SU-DHL-6 (cell line): ENCODE measurements around the gene RNGTT.

Experiments used
- H2AFZ ChIP-seq: fragments of 200-600 bp; sonication (generic); 2 replicates; pipeline ENCODE4 v1.6.1; 2014; ENCODE audit warnings: low read depth, mild to moderate bottlenecking, moderate library complexity, mixed read lengths, antibody characterized with exemption, low read length; ENCODE audit not compliant: severe bottlenecking
- H3F3A ChIP-seq: fragments of 200-600 bp; shearing (Covaris generic); 2 replicates; pipeline ENCODE4 v1.6.0; 2016; ENCODE audit warnings: antibody characterized with exemption, mild to moderate bottlenecking; ENCODE audit not compliant: insufficient read depth
- H3K27ac ChIP-seq: fragments of 200-600 bp; sonication (generic); 2 replicates; pipeline ENCODE4 v1.5.1; 2016; ENCODE audit warnings: low read depth, mild to moderate bottlenecking, low read length, moderate library complexity, mixed read lengths
- H3K27me3 ChIP-seq: fragments of 200-600 bp; sonication (generic), shearing (Covaris generic); 2 replicates; pipeline ENCODE4 v1.6.0; 2014; ENCODE audit warnings: mild to moderate bottlenecking, low read length
- H3K36me3 ChIP-seq: fragments of 200-600 bp; sonication (generic); 2 replicates; pipeline ENCODE4 v1.6.1; 2014; ENCODE audit warnings: mild to moderate bottlenecking, low read length, mixed read lengths
- H3K4me2 ChIP-seq: fragments of 300-600, 200-600 bp; shearing (Covaris generic), sonication (generic); 2 replicates; pipeline ENCODE4 v1.6.0; 2014; ENCODE audit warnings: low read length, low read depth, mild to moderate bottlenecking; ENCODE audit not compliant: poor library complexity, severe bottlenecking
- H3K4me3 ChIP-seq: fragments of 200-600 bp; sonication (generic); 2 replicates; pipeline ENCODE4 v1.5.1; 2014; ENCODE audit warnings: antibody characterized with exemption, low read length, mild to moderate bottlenecking, mixed read lengths; ENCODE audit not compliant: insufficient read depth, poor library complexity, severe bottlenecking
- H3K79me2 ChIP-seq: fragments of 200-600 bp; sonication (generic); 2 replicates; pipeline ENCODE4 v1.6.1; 2014; ENCODE audit warnings: mild to moderate bottlenecking, low read length, moderate library complexity; ENCODE audit not compliant: insufficient read depth
- H3K9ac ChIP-seq: fragments of 200-600 bp; sonication (generic); 2 replicates; pipeline ENCODE4 v1.7.0; 2014; ENCODE audit warnings: mild to moderate bottlenecking, low read length
- H3K9me2 ChIP-seq: fragments of 200-600 bp; sonication (generic); replicated peaks from 2 replicates; pipeline ENCODE4 v1.6.1; 2014; ENCODE audit warnings: low read length; ENCODE audit not compliant: insufficient read depth
- H3K9me3 ChIP-seq: fragments of 200-600 bp; sonication (generic); 2 replicates; pipeline ENCODE4 v1.6.1; 2014; ENCODE audit warnings: low read length, mixed read lengths; ENCODE audit not compliant: insufficient read depth
- H4K20me1 ChIP-seq: fragments of 200-600 bp; sonication (generic); 2 replicates; pipeline ENCODE4 v1.6.1; 2014; ENCODE audit warnings: low read depth, mild to moderate bottlenecking, antibody characterized with exemption, low read length, moderate library complexity, mixed read lengths
- EZH2phosphoT487 ChIP-seq: fragments of 200-600 bp; sonication (generic), shearing (Covaris generic); conservative IDR thresholded peaks from 2 replicates; pipeline ENCODE4 v1.6.1; 2018; ENCODE audit warnings: mild to moderate bottlenecking, antibody characterized with exemption, low read length, moderate library complexity, mixed read lengths
- TF ChIP-seq, protein P1 (sequence below): fragments of 200-600 bp; sonication (generic); IDR thresholded peaks from one replicate; pipeline ENCODE4 v1.5.1; 2017; ENCODE audit warnings: antibody characterized with exemption, mild to moderate bottlenecking, low read length, moderate library complexity; ENCODE audit not compliant: insufficient read depth, poor library complexity, severe bottlenecking

The RNGTT gene

DNA sequence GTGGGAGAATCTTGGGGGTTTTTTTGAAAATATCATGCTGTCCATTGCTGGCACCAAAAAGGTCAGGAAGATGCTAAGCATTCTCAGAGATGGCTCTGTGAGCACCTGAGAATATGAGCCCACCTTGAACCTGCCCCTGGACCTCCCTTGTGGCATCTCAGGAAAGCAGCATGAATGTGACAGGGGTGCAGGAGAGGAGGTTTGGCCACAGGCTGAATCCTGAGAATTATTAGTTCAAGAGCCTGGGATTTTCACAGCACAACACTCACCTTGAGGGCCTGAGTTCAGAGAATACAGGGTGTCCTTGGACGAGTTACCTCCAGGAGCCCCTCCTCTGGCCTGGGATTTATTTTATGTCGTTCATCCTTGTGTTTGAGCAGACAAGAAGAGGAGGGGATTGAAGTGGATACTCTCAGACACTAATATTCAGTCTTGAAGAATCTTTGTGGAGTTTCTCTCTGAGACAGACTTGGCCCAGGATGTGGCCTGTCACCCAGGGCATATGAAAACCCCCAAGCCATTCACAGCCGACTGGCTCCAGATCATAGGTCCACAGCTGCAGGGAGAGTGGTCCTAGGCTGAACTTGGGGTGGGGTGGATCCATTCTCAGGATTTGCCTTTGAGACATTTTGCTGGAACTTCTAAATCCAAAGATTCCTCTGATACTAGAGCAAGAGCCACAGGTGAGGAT is 390.8 kb downstream of the RNGTT start:
- Histone ChIP-seq H3K4me3 (no peak overlapping the region), H4K20me1 (no peaks in the 10 kb centered on the region), H3F3A (no peaks in the 10 kb centered on the region), H3K9me3 (peaks cover 15% of the 10 kb centered on the region; the same call in 1 of the 2 replicates), H3K9me2 (no peaks in the 10 kb centered on the region), H2AFZ (no peak overlapping the region), H3K36me3 (no peaks in the 10 kb centered on the region), H3K4me2 (no peak overlapping the region), H3K9ac (no peak overlapping the region), H3K79me2 (no peaks in the 10 kb centered on the region), H3K27me3 (no peaks in the 10 kb centered on the region), H3K27ac (no peak overlapping the region)
- no peak for TF ChIP-seq EZH2phosphoT487

DNA sequence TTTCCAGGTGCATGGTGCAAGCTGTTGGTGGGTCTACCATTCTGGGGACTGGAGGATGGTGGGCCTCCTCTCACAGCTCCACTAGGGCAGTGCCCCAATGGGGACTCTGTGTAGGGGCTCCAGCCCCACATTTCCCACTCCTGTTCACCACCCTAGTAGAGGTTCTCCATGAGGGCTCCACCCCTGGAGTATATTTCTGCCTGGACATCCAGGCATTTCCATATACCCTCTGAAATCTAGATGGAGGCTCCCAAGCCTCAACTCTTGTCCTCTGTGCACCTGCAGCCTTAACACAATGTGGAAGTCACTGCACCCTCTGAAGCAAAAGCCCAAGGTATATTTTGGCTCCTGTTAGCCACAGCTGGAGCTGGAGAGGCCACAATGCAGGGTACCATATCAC is 393.5 kb downstream of the RNGTT start:
- H3K79me2 ChIP-seq: no peaks in the 10 kb centered on the region
- no peaks in the 10 kb centered on the region for H3F3A ChIP-seq
- H3K9me3 ChIP-seq: peaks cover 15% of the 10 kb centered on the region; the same call in 1 of the 2 replicates
- H4K20me1 ChIP-seq: no peaks in the 10 kb centered on the region
- TF ChIP-seq, protein P1, sequence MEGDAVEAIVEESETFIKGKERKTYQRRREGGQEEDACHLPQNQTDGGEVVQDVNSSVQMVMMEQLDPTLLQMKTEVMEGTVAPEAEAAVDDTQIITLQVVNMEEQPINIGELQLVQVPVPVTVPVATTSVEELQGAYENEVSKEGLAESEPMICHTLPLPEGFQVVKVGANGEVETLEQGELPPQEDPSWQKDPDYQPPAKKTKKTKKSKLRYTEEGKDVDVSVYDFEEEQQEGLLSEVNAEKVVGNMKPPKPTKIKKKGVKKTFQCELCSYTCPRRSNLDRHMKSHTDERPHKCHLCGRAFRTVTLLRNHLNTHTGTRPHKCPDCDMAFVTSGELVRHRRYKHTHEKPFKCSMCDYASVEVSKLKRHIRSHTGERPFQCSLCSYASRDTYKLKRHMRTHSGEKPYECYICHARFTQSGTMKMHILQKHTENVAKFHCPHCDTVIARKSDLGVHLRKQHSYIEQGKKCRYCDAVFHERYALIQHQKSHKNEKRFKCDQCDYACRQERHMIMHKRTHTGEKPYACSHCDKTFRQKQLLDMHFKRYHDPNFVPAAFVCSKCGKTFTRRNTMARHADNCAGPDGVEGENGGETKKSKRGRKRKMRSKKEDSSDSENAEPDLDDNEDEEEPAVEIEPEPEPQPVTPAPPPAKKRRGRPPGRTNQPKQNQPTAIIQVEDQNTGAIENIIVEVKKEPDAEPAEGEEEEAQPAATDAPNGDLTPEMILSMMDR: no peak
- TF ChIP-seq EZH2phosphoT487: no peak
- H3K27me3 ChIP-seq: no peaks in the 10 kb centered on the region
- H3K27ac ChIP-seq: no peak overlapping the region
- H2AFZ ChIP-seq: no peak overlapping the region
- H3K9ac ChIP-seq: no peak overlapping the region
- no peak overlapping the region for H3K4me3 ChIP-seq
- no peaks in the 10 kb centered on the region for H3K36me3 ChIP-seq
- H3K4me2 ChIP-seq: no peak overlapping the region
- no peaks in the 10 kb centered on the region for H3K9me2 ChIP-seq

DNA sequence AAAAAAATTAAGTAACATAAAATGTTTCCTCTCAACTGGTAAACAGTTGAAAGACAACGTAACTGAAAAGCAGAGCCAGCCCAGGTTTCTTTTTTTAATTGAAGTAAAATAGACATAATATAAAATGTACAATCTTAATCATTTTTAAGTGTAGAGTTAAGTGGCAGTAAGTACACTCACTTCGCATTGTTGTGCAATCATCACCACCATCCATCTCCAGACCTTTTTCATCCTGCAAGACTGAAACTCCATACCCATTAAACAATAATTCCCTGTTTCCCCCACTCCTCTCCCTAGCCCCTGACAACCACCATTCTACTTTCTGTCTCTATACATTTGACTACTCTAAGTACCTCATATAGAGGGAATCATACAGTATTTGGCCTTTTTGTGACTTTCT is 395.7 kb downstream of the RNGTT start:
- Histone ChIP-seq H3K9me2 (no peaks in the 10 kb centered on the region), H3K27ac (no peak overlapping the region), H2AFZ (no peak overlapping the region), H3K79me2 (no peaks in the 10 kb centered on the region), H3K27me3 (no peaks in the 10 kb centered on the region), H3F3A (no peaks in the 10 kb centered on the region), H3K4me3 (no peak overlapping the region), H3K9ac (no peak overlapping the region), H3K4me2 (no peak overlapping the region), H3K36me3 (no peaks in the 10 kb centered on the region), H4K20me1 (no peaks in the 10 kb centered on the region), H3K9me3 (peaks cover 15% of the 10 kb centered on the region; the same call in 1 of the 2 replicates)
- TF ChIP-seq, protein P1: no peak
- TF ChIP-seq EZH2phosphoT487: no peak

DNA sequence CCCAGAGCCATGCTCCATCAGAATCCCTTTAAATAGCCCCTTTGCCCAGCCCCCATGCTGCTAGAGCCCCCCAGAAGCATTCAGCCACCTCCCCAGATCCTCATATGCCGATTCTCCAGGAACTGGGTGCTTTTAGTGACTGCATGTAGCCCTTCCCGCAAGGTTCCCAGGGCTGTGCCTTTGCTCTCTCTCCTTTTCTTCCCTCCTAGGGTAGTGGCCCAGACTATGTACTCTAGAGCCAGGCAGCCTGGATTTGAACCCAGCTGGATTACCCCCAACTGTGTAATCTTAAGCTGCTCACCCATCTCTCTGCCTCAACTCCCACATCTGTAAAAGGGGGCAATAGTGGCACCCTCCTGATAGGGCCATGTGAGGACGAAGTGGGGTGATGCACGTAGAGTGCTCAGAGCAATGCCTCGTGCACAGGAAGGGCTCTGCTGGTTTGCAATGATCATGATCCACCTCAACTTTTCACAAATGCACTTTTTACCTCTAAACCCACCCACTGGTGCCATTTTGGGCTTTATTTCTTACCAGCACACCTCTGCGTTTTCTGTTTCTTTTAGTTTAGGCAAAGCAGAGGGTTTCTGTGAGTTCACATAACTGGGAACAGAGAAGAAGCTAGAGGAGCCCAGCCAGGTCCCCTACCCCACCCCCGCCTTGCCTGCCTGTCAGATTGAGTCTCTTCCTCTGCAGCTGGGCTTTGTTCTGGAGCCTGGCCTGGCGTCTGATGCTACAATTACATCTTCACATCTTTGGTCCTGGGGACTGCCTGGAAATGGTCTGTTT is 396.5 kb downstream of the RNGTT start:
- no peak overlapping the region for H3K9ac ChIP-seq
- H3K9me2 ChIP-seq: no peaks in the 10 kb centered on the region
- no peaks in the 10 kb centered on the region for H3K36me3 ChIP-seq
- H3K27ac ChIP-seq: no peak overlapping the region
- H3F3A ChIP-seq: no peaks in the 10 kb centered on the region
- H2AFZ ChIP-seq: no peak overlapping the region
- no peak for TF ChIP-seq EZH2phosphoT487
- TF ChIP-seq, protein P1: no peak
- peaks cover 15% of the 10 kb centered on the region; the same call in 1 of the 2 replicates for H3K9me3 ChIP-seq
- H3K4me3 ChIP-seq: no peak overlapping the region
- no peaks in the 10 kb centered on the region for H4K20me1 ChIP-seq
- no peaks in the 10 kb centered on the region for H3K79me2 ChIP-seq
- H3K27me3 ChIP-seq: no peaks in the 10 kb centered on the region
- no peak overlapping the region for H3K4me2 ChIP-seq
